ENCODE data around the gene PGAM5. TPM values are rescaled to one million over a fixed set of nuclear protein-coding genes. Genes with fewer than 3 reads are reported as not detected.

Gene PGAM5
- total RNA-seq, 2 donors from 2014 or later: 33.3 to 85.6 TPM

GRCh38 chr12:132739600-132740312 lies 29.1 kb downstream of the PGAM5 start:
- no peak for DNase-seq
- no peak overlapping the region for H3K27ac ChIP-seq
- intact Hi-C loops (cut with DNase I): no loop called here
- no peak overlapping the region for H3K9ac ChIP-seq (ENCODE audit: low read depth in 2 of 2, low read length in 2 of 2)
- H3K9me3 ChIP-seq: no peaks in the 10 kb centered on the region
- no peak for TF ChIP-seq CTCF (IDR thresholded peaks at IDR 0.05)
- peaks cover 22% of the 10 kb centered on the region for H3K36me3 ChIP-seq
- no peaks in the 10 kb centered on the region for H3K4me1 ChIP-seq
- H3K27me3 ChIP-seq: no peaks in the 10 kb centered on the region
- H3K4me3 ChIP-seq: no peak overlapping the region

- Histone ChIP-seq H3K4me3 (no peak overlapping the region), H3K4me1 (no peaks in the 10 kb centered on the region), H3K27me3 (no peaks in the 10 kb centered on the region), H3K9ac (ENCODE audit: low read depth in 2 of 2, low read length in 2 of 2) (no peak overlapping the region), H3K36me3 (peaks cover 27% of the 10 kb centered on the region), H3K9me3 (no peaks in the 10 kb centered on the region), H3K27ac (no peak overlapping the region)
- intact Hi-C loops (cut with DNase I): no loop called here
- DNase-seq: no peak
- no peak for TF ChIP-seq CTCF (IDR thresholded peaks at IDR 0.05)
Observed at GRCh38 chr12:132740313-132740646, 29.6 kb downstream of the PGAM5 start.

- Histone ChIP-seq H3K4me1 (no peaks in the 10 kb centered on the region), H3K27ac (no peak overlapping the region), H3K36me3 (peaks cover 30% of the 10 kb centered on the region), H3K4me3 (no peak overlapping the region), H3K27me3 (no peaks in the 10 kb centered on the region), H3K9ac (ENCODE audit: low read depth in 2 of 2, low read length in 2 of 2) (no peak overlapping the region), H3K9me3 (no peaks in the 10 kb centered on the region)
- no peak for TF ChIP-seq CTCF (IDR thresholded peaks at IDR 0.05)
- no peak for DNase-seq
- intact Hi-C loops (cut with DNase I): no loop called here
Observed at GRCh38 chr12:132740652-132741051, 30.0 kb downstream of the PGAM5 start.

- Histone ChIP-seq H3K36me3 (peaks cover 35% of the 10 kb centered on the region), H3K27me3 (no peaks in the 10 kb centered on the region), H3K9me3 (no peaks in the 10 kb centered on the region), H3K4me1 (no peaks in the 10 kb centered on the region), H3K27ac (no peak overlapping the region), H3K4me3 (no peak overlapping the region), H3K9ac (ENCODE audit: low read depth in 2 of 2, low read length in 2 of 2) (no peak overlapping the region)
- no peak for TF ChIP-seq CTCF (IDR thresholded peaks at IDR 0.05)
- DNase-seq: no peak
- intact Hi-C loops (cut with DNase I): no loop called here
Observed at GRCh38 chr12:132741620-132742019, 31.0 kb downstream of the PGAM5 start.

GRCh38 chr12:132743831-132744230 lies 33.2 kb downstream of the PGAM5 start:
- Histone ChIP-seq H3K4me1 (no peaks in the 10 kb centered on the region), H3K9ac (ENCODE audit: low read depth in 2 of 2, low read length in 2 of 2) (no peak overlapping the region), H3K4me3 (no peak overlapping the region), H3K27me3 (no peaks in the 10 kb centered on the region), H3K9me3 (no peaks in the 10 kb centered on the region), H3K27ac (no peak overlapping the region), H3K36me3 (peaks cover 38% of the 10 kb centered on the region)
- intact Hi-C loops (cut with DNase I): no loop called here
- DNase-seq: no peak
- TF ChIP-seq CTCF (IDR thresholded peaks at IDR 0.05): no peak
